Measurements from ENCODE around the gene WDR27. TPM values are rescaled to one million over a fixed set of nuclear protein-coding genes. Genes with fewer than 3 reads are reported as not detected.
"Not testable (repeated sequence)": the region's sequence is repeated elsewhere in the genome, so short reads cannot be mapped to it uniquely, and the experiment has no call there.

The WDR27 gene
- total RNA-seq, 1 donor from 2014 or later, result 8.6 TPM

GRCh38 chr6:169623343-169623742 lies 78.5 kb downstream of the WDR27 start:
- ATAC-seq (no peak), DNase-seq (no peak)
- intact Hi-C loops (cut with micrococcal nuclease), result no loop called here

DNA sequence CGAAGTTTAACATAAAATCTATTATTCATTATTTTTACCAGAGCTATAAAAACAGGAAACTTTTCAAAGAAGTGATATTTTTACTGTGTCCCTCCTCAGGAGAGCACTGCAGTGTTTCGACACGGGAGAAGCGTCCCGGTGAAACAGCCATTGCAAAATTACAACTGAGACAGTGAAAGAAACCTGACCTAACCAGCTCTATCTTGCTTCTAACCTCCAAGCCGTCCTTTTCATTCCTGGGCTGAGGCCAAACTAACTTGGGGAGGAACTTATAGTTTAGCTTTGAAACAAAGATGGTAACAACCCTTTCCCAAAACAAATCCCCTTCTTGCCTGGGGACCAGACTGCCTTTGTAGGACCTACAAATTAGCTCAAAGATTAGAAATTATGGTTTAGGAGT lies 79.2 kb downstream of the WDR27 start:
- no peak for ATAC-seq
- DNase-seq, result no peak
- intact Hi-C loops (cut with micrococcal nuclease), result no loop called here

DNA sequence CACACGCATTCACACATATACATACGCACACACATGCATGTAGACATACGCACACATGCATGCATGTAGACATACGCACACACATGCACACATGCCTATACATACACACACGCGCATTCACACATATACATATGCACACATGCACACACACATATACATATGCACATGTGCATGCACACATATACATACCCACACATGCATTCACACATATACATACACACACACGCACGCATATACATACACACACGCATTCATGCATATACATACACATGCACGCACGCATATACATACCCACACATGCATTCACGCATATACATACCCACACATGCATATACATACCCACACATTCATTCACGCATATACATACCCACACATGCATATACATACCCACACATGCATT lies 80.5 kb downstream of the WDR27 start:
- DNase-seq (no peak), ATAC-seq (no peak)
- intact Hi-C loops (cut with micrococcal nuclease), result no loop called here

DNA sequence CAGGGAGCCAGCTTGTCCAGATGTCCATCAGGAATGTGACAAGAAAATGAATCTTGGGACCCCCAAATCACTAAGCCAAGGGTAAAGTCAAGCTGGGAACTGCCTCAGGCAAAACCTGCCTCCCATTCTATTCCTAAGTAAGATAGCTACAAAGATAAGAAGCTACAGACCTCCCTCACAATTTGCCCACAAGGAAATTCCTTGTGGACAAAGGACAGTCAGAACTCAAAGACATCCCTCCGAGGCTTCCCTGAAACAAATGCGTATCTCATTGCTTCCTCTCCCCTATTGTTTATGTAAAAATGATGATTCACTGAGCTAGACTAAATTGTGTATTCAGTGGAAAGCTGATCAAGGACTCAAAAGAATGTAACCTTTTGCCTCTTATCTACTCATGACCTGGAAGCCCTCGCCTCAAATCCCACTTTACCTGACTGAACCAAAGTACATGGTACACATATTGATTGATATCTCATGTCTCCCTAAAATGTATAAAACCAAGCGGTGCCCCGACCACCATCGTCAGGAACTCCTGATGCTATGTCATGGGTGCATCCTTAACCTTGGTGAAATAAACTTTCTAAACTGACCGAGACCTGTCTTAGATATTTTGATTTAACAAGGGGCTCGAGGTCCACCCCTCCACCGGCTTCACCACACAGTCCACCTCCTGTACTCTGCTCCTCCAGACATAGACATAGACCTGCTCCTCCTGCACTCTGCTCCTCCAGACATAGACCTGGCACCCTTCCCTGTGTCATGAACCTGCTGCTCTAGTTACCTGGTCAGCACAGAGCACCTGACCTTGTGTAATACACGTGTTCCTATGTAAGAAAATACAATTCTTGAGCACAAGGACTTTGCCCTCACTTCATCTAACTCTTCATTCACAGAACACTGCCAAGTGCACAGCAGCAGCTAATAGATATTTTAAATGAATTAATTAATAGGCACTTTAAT lies 81.4 kb downstream of the WDR27 start:
- ATAC-seq, result no peak
- intact Hi-C loops (cut with micrococcal nuclease), result no loop called here
- no peak for DNase-seq

- DNase-seq, result no peak
- ATAC-seq, result no peak
- intact Hi-C loops (cut with micrococcal nuclease), result no loop called here
Measured at GRCh38 chr6:169619650-169620049, 82.2 kb downstream of the WDR27 start.

GRCh38 chr6:169618526-169619490 lies 83.0 kb downstream of the WDR27 start:
- intact Hi-C loops (cut with micrococcal nuclease), result no loop called here
- no peak for ATAC-seq
- DNase-seq, result no peak

- intact Hi-C loops (cut with micrococcal nuclease), result no loop called here
- ATAC-seq (no peak), DNase-seq (no peak)
Measured at GRCh38 chr6:169617562-169617961, 84.3 kb downstream of the WDR27 start.

- intact Hi-C loops (cut with micrococcal nuclease); ATAC-seq; DNase-seq: not testable (repeated sequence)
Measured at GRCh38 chr6:169608609-169609008, 93.2 kb downstream of the WDR27 start.

DNA sequence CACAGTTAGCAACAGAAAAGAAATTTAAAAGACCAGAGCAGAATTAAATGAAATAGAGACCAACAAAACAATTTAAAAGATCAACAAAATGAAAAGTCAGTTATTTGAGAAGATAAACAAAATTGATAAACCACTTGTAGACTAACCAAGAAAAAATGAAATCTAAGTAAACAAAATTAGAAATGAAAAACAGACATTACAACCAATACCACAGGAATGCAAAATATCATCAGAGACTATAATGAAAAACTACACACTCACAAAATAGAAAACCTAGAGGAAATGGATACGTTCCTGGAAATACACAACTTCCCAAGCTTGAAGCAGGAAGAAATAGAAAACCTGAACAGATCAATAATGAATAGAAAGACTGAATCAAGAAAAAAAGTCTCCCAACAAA lies 97.8 kb downstream of the WDR27 start:
- intact Hi-C loops (cut with micrococcal nuclease), result no loop called here
- DNase-seq, result no peak
- ATAC-seq, result no peak

DNA sequence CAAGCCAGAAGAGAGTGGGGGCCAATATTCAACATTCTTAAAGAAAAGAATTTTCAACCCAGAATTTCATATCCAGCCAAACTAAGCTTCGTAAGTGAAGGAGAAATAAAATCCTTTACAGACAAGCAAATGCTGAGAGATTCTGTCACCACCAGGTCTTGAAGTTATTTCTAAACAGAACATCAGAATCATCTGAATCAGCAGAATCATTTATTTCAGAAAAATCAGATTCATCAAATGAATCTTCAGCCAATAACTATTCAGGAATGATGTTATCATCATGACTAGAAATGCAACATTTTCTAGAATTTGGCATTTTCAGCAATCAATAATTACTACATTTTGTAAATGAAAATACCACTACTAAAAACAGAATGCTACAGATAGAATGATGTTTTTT lies 100.7 kb downstream of the WDR27 start:
- DNase-seq; intact Hi-C loops (cut with micrococcal nuclease); ATAC-seq: not testable (repeated sequence)

- DNase-seq (no peak), ATAC-seq (no peak)
- intact Hi-C loops (cut with micrococcal nuclease), result no loop called here
Measured at GRCh38 chr6:169592558-169592957, 109.3 kb downstream of the WDR27 start.

DNA sequence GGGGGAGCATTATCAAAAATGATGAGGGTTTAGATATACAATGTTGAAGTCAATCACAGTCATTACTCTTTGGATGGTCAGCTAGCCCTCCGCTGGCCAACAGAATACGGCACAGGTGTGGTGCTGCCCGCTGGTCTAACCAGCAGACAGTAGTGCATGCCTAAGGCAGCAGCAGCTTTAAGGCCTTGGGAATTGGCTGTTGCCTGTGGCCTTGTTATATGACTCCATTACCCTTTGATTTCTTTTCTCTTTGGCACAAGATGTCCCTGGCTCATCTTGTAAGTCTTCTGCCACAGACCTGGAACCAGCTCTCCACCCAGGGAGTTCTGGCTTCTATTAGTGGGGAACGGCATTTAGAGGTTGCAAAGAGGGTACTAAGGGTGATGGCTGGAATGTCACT lies 110.2 kb downstream of the WDR27 start:
- intact Hi-C loops (cut with micrococcal nuclease), result no loop called here
- DNase-seq (no peak), ATAC-seq (no peak)

GRCh38 chr6:169590376-169590939 lies 111.4 kb downstream of the WDR27 start:
- intact Hi-C loops (cut with micrococcal nuclease), result no loop called here
- DNase-seq (no peak), ATAC-seq (no peak)

DNA sequence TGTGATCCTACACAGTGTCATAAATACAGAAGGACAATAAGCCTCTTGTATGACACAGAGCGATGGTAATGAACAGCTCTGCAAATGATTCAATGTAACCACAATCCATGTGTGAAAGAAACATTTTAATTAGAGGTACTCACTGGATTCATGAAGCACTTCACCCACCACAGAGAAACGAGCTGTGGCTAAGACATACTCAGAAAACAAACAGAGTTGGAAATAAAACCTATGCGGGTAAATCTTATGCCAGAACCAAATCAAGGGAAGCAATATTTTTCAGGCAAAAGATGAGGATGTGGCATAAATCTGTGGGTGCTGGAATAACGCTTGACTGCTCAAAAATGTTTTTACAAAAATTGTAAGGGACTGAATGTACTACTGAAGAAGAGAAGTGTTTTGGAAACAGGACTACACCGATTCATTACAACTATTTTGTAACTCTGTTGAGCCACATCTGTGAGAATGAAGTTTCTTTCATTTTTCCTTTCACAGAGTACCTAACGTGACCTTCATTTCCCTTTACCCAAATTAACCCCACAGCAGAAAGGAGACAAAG lies 112.1 kb downstream of the WDR27 start:
- intact Hi-C loops (cut with micrococcal nuclease), result no loop called here
- DNase-seq (no peak), ATAC-seq (no peak)

DNA sequence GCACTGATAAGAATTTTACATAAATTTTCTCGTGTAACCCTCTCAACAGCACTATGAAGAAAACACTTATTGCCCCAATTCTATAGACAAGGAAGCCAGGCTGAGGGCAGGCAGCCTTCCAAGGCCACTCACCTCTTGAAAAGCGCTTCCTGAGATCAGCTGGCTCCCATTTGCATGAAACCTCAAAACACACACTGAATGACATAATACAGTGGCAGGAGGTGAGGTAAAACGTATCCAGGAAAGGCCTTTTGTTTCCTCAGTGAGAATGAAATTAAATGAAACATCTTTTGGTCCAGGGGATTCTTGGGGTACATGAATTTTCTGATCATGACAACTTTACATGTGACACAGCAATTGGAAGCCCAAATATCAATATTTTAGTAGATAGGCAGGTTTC lies 112.5 kb downstream of the WDR27 start:
- ATAC-seq (no peak), DNase-seq (no peak)
- intact Hi-C loops (cut with micrococcal nuclease), result no loop called here

- DNase-seq (no peak), ATAC-seq (no peak)
- intact Hi-C loops (cut with micrococcal nuclease), result no loop called here
Measured at GRCh38 chr6:169587975-169588374, 113.9 kb downstream of the WDR27 start.

DNA sequence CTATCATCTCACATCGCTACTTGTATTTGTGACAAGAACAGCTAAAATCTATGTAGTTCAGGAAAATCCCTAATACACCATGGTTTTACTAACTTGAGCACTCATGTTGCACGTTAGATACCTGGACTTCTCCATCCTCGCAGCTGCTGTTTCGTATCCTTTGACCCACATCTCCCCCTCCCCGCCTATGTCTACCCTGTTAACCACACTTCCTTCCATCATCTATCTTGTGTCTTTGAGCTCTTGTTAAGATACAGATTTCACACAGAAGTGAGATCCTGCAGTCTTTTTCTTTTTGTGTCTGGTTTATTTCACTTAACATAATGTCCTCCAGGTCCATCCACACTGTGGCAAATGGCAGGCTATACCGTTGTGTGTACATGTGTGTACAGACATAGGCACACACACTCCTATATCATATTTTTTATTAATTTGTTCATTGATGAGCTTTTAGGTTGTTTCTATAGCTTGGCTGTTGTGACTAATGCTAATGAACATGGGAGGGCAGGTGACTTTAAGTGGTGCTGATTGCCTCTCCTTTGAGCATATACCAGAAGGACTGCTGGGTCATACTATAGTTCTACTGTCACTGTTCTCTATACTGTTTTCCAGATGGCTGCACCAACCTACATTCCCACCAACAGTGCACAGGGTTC lies 117.8 kb downstream of the WDR27 start:
- no peak for DNase-seq
- ATAC-seq, result no peak
- intact Hi-C loops (cut with micrococcal nuclease), result no loop called here

GRCh38 chr6:169579407-169580111 lies 122.3 kb downstream of the WDR27 start:
- intact Hi-C loops (cut with micrococcal nuclease), result no loop called here
- DNase-seq (no peak), ATAC-seq (no peak)

All from left ventricle myocardium superior (tissue), 1 donor.